Measurements from ENCODE around the gene ERICH6.

The ERICH6 gene

GRCh38 chr3:150612494-150612893, 91.2 kb downstream of the ERICH6 start:
- DNase-seq = no peak

GRCh38 chr3:150611666-150612065, 92.1 kb downstream of the ERICH6 start:
- no peak for DNase-seq

DNA sequence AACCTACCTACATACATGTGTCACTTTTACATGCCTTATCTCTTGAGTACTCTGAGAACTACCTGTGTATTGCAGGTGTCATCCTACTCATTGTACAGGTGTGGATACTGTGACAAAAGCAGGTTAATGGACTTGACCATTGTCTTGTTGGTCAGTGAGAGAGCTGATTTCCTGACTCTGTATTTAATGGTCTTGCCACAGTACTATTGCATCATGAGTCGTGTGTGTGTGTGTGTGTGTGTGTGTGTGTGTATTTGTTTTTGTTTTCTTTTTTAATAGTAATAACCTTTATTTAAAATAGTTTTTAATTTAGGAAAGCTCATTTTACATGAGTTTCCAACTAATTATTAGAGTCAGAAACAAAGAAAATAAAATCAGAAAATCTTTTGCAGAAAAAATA, 92.9 kb downstream of the ERICH6 start:
- no peak for DNase-seq

- DNase-seq = no peak
These were observed 93.7 kb downstream of the ERICH6 start for GRCh38 chr3:150609988-150610387.
